ENCODE data around the gene HNRNPDL. TPM values are rescaled to one million over a fixed set of nuclear protein-coding genes. Genes with fewer than 3 reads are reported as not detected.

HNRNPDL gene
- polyA plus RNA-seq, 1 of the 3 experiments (the other 2 are of a cell fraction) = 210 TPM

DNA sequence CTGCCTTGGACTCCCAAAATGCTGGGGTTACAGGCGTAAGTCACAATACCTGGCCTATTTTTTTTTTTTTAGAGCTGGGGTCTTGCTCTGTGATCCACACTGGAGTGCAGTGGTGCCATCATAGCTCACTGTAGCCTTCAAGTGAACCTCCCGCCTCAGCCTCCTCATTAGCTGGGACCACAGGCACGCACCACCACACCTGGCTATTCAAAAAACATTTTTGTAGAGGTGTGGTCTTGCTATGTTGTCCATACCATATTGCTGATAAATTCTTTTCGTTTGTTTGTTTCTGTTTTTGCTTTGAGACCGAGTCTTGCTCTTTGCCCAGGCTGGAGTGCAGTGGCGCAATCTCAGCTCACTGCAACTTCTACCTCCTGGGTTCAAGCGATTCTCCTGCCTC is 21.8 kb upstream of the HNRNPDL start:
- H3K9me2 ChIP-seq = no peaks in the 10 kb centered on the region
- H3K27ac ChIP-seq (ENCODE audit: low read depth in 2 of 2, low read length in 1 of 2) = no peak overlapping the region
- 95% methylated on average over 7 of the region's 7 CpGs for WGBS (ENCODE audit: low lambda C conversion rate)
- H3F3A ChIP-seq (replicated peaks; ENCODE audit: insufficient read depth) = no peaks in the 10 kb centered on the region
- H3K9me3 ChIP-seq = no peaks in the 10 kb centered on the region
- POLR2A ChIA-PET = interaction anchor here (1.0 kb wide), 1 partner anchor 279 kb away, joined by 3 read pairs; no protein-coding TSS in a partner anchor
- CTCF ChIA-PET = interaction anchor here (0.7 to 1.4 kb wide), 2 partner anchors 10 to 17 kb away, joined by 3 read pairs; no protein-coding TSS in a partner anchor
- peaks cover 27 to 65% of the 10 kb centered on the region in 2 experiments for H3K36me3 ChIP-seq (replicated peaks in 1 of 2; ENCODE audit: control insufficient read depth in 1 of 2, insufficient read depth in 2 of 2, low read length in 1 of 2)
- peaks cover 0 to 4% of the 10 kb centered on the region in 2 experiments; a peak in 1 of 4 replicates for H3K4me1 ChIP-seq (ENCODE audit: control insufficient read depth in 1 of 2, insufficient read depth in 2 of 2, low read depth in 1 of 2, low read length in 1 of 2)
- no peak overlapping the region for H2AFZ ChIP-seq (ENCODE audit: low read depth)
- no peaks in the 10 kb centered on the region for H4K20me1 ChIP-seq (ENCODE audit: insufficient read depth)
- no peaks in the 10 kb centered on the region for H3K27me3 ChIP-seq (ENCODE audit: insufficient read depth)
- H3K79me2 ChIP-seq (ENCODE audit: insufficient read depth) = peaks cover 32% of the 10 kb centered on the region; the same call in 1 of the 2 replicates
- no peak overlapping the region for H3K4me3 ChIP-seq (ENCODE audit: low read depth in 2 of 2, low read length in 1 of 2)
- no peak for DNase-seq
- H3K4me2 ChIP-seq = no peak overlapping the region
- no peak overlapping the region for H3K9ac ChIP-seq
- TF ChIP-seq TEAD4 (IDR thresholded peaks at IDR 0.05; ENCODE audit: borderline replicate concordance, insufficient read depth) (no peak), SIN3A (IDR thresholded peaks at IDR 0.05; ENCODE audit: borderline replicate concordance, low read depth, low read length) (no peak)

DNA sequence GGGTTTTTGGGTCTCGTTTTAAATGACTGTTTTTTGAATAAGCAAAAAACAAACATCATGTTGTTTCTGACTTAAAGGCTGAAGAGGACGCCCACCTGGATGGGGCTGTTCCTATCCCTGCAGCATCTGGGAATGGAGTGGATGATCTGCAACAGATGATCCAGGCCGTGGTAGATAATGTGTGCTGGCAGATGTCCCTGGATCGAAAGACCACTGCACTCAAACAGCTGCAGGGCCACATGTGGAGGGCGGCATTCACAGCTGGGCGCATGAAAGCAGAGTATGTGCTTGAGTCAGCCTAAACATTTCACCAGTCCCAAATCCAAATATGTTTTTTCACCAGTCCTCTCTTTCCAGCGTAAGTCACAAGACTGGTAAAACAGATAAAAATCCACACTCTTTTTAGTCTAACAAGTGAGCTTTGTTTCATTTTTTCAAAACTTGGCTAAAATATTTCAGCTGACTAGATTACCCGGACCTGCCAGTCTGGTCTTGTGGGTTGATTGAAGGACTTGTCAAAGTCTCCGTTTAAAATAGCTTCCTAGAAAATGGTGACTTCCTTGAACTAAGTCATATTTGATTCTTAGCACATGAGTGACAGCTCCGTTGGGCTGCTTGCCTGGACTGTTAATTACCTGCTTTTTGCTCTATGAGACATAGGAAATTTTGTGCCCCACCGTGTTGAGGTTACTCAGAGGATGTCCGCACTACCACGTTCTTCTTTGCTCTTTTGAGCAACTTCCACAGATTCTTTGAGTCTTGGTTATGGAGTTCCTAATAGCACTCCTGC is 20.9 kb upstream of the HNRNPDL start:
- 78% methylated on average over 13 of the region's 13 CpGs for WGBS (ENCODE audit: low lambda C conversion rate)
- no peaks in the 10 kb centered on the region for H3K9me2 ChIP-seq
- H4K20me1 ChIP-seq (ENCODE audit: insufficient read depth) = no peaks in the 10 kb centered on the region
- no peaks in the 10 kb centered on the region for H3K27me3 ChIP-seq (ENCODE audit: insufficient read depth)
- ChIA-PET POLR2A (interaction anchor here (1.0 to 1.4 kb wide), 2 partner anchors 21 to 280 kb away, joined by 3 to 7 read pairs; partner anchors contain the start of gene HNRNPDL), CTCF (interaction anchor here (0.8 to 3.1 kb wide), 4 partner anchors 10 to 215 kb away, joined by 3 to 12 read pairs (median 4); no protein-coding TSS in a partner anchor)
- no peak overlapping the region for H3K4me3 ChIP-seq (ENCODE audit: low read depth in 2 of 2, low read length in 1 of 2)
- H3F3A ChIP-seq (replicated peaks; ENCODE audit: insufficient read depth) = no peaks in the 10 kb centered on the region
- TF ChIP-seq MXI1 (IDR thresholded peaks at IDR 0.05; ENCODE audit: low read depth, low read length) = peak; percentile 68; the same call in 1 of the 2 replicates
- TF ChIP-seq, protein P1, sequence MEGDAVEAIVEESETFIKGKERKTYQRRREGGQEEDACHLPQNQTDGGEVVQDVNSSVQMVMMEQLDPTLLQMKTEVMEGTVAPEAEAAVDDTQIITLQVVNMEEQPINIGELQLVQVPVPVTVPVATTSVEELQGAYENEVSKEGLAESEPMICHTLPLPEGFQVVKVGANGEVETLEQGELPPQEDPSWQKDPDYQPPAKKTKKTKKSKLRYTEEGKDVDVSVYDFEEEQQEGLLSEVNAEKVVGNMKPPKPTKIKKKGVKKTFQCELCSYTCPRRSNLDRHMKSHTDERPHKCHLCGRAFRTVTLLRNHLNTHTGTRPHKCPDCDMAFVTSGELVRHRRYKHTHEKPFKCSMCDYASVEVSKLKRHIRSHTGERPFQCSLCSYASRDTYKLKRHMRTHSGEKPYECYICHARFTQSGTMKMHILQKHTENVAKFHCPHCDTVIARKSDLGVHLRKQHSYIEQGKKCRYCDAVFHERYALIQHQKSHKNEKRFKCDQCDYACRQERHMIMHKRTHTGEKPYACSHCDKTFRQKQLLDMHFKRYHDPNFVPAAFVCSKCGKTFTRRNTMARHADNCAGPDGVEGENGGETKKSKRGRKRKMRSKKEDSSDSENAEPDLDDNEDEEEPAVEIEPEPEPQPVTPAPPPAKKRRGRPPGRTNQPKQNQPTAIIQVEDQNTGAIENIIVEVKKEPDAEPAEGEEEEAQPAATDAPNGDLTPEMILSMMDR (IDR thresholded peaks at IDR 0.05) = no peak
- no peak for TF ChIP-seq EZH2phosphoT487 (IDR thresholded peaks at IDR 0.05; ENCODE audit: borderline replicate concordance, low read depth)
- TF ChIP-seq RCOR1 (IDR thresholded peaks at IDR 0.05; ENCODE audit: low read length) = peak; percentile 51; the same call in 1 of the 2 replicates
- TF ChIP-seq, protein P2, sequence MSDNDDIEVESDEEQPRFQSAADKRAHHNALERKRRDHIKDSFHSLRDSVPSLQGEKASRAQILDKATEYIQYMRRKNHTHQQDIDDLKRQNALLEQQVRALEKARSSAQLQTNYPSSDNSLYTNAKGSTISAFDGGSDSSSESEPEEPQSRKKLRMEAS (IDR thresholded peaks at IDR 0.05; ENCODE audit: low read depth) = no peak
- TF ChIP-seq RXRA (IDR thresholded peaks at IDR 0.05; ENCODE audit: borderline replicate concordance, low read depth) = no peak
- TF ChIP-seq GATA2 (CRISPR knock-in tag; IDR thresholded peaks at IDR 0.05) = peak; percentile 57
- H2AFZ ChIP-seq (ENCODE audit: low read depth) = no peak overlapping the region
- peaks cover 38% of the 10 kb centered on the region for H3K79me2 ChIP-seq (ENCODE audit: insufficient read depth)
- peaks cover 22 to 56% of the 10 kb centered on the region in 2 experiments for H3K36me3 ChIP-seq (replicated peaks in 1 of 2; ENCODE audit: control insufficient read depth in 1 of 2, insufficient read depth in 2 of 2, low read length in 1 of 2)
- no peak overlapping the region for H3K4me2 ChIP-seq
- no peaks in the 10 kb centered on the region for H3K9me3 ChIP-seq
- no peak overlapping the region for H3K9ac ChIP-seq
- peak overlapping the region in 1 of 2 experiments; percentile 19; a peak in 2 of 4 replicates for H3K27ac ChIP-seq (ENCODE audit: low read depth in 2 of 2, low read length in 1 of 2)
- peaks cover 0 to 4% of the 10 kb centered on the region in 2 experiments; a peak in 1 of 4 replicates for H3K4me1 ChIP-seq (ENCODE audit: control insufficient read depth in 1 of 2, insufficient read depth in 2 of 2, low read depth in 1 of 2, low read length in 1 of 2)
- DNase-seq = peak; percentile 67

All from SK-N-SH (cell line).